D341Med (cell line): Measurements from ENCODE around the gene NEU1.
"Not testable (repeated sequence)": the region's sequence is repeated elsewhere in the genome, so short reads cannot be mapped to it uniquely, and the experiment has no call there.

Experiments
- DNase-seq: peaks from one replicate; pipeline ENCODE4 v3.0.0; 2012; ENCODE audit warnings: low spot score

NEU1 gene

DNA sequence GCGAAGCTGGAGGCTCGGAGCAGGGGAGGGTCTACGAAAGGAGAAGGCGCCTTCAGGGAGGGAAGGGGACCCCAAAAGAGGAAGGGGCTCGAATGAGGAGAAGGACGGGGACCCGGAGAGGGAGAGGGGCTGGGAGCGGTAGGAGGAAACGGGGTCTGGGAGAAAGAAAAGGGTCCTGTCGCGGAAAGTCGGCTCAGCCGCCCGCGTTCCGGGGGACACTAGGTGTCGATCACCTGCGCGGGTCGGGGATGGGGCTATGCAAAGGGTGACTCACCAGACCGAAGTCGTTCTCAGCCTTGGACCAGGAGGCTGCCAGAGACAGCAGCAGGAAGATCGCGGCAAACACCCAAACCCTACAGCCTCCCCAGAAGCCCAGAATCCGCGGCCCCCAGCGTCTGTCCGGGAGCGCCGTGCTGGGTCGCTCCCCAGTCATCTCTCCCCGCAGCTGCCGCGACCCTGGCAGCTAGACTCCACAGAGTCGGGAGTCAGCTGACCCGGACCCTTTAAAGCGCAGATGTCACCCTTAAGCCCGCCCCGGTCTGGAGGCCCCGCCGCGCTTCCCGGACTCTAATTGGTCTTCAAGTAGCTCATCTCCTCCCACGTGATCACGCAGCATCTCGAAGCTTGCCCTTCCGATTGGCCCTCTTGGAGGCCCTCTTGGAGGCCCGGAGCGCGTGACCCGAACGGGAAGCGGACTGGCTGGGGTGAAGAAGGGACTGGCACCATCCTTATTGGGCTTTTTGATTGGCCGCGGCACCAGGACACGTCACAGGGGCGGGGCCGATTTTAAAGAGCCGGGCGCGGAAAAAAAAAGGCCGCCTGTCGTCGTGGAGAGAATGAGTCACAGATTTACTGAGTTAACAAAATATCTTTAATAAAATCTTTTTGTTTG is at the start of gene NEU1:
NEU1 (minus strand) TSS at position 478 of the 892 bp plus-strand sequence; CDS start at position 433, 45 bp downstream.
- peak; percentile 97 for DNase-seq

DNA sequence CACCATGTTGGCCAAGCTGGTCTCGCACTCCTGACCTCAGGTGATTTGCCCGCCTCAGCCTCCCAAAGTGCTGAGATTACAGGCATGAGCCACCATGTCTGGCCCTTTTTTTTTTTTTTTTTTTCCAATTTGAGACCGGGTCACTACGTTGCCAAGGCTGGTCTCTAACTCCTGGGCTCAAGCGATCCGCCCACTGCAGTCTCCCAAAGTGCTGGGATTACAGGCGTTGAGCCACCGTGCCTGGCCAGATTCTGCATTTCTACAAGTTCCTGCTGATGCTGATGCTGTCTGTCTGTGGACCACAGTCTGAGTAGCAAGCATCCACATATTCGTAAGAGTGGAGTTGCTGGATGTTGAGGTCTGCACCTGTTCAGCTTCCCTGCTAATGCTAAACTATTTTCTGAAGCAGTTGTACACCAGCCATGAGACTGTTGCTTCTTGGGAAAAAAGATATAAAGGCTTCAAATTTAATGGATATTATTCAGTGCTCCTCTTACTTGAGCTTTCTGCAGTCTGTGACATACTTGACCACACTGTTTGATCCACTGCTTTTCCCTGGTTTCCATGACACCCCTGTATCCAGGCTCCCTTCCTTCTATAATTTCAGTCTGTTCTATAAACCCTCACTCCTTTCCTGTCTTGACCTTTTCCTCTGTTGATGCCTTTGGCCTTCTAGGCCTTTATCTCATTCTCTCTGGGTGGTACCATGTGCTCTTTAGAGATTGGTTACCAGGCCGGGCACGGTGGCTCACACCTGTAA is 49.4 kb upstream of the NEU1 start:
- DNase-seq, result no peak

DNA sequence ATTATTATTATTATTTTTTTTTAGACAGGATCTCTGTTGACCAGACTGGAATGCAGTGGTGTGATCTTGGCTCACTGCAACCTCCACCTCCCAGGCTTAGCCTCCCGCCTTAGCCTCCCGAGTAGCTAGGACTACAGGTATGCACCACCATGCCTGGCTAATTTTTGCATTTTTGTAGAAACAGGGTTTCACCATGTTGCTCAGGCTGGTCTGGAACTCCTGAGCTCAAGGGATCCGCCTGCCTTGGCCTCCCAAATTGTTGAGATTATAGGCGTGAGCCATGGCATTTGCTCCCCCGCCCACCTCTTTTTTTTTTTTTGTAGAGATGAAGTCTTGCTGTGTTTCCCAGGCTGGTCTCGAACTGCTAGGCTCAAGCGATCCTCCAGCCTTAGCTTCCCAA is 46.7 kb upstream of the NEU1 start:
- not testable (repeated sequence) for DNase-seq

DNA sequence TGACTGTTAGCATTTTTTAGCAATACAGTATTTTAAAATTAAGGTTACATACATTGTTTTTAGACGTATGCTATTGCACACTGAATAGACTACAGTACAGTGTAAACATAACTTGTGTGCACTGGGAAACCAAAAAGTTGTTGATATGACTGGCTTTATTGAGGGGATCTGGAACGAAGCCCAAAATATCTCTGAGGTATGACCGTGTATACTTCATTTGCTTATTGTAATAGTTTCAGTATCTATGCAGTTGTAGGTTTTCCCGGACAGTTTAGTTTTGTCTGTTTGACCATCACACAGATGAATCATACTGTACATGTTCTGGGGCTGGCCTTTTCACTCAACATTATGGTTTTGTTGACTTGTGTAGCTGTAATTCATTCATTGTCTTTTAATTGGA is 46.2 kb upstream of the NEU1 start:
- no peak for DNase-seq

DNA sequence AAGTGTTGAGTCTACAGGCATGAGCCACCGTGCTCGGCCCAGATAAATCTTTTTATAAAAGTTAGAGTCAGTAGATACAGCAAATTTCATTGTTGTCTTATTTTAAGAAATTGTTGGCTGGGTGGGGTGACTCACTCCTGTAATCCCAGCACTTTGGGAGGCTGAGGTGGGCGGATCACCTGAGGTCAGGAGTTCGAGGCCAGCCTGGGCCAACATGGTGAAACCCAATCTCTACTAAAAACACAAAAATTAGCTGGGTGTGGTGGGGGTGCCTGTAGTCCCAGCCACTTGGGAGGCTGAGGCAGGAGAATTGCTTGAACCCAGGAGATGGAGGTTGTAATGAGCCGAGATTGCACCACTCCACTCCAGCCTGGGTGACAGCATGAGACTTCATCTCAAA is 45.6 kb upstream of the NEU1 start:
- DNase-seq, result not testable (repeated sequence)

DNA sequence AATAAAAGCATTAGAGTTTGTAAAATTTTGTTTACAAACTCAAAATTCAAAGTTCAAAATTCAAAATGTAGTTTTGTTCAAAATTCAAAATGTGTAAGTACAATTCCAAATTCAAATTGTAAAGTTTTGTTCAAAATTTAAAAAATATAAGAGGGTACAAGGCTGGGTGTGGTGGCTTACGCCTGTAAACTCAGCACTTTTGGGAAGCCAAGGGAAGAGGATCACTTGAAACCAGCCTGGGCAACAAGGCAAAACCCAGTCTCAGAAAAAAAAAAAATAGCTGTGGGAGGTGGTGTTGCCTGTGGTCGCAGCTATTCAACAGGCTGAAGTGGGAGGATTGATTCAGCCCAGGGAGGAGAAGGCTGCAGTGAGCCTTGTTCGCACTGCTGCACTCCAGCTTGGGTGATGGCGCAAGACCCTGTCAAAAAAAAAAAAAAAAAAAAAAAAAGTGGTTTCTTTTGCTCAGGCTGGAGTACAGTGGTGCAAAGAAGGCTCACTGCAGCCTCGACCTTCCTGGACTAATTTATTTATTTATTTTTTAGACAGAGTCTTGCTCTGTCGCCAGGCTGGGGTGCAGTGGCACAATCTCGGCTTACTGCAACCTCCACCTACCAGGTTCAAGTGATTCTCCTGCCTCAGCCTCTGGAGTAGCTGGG is 44.7 kb upstream of the NEU1 start:
- no peak for DNase-seq

DNA sequence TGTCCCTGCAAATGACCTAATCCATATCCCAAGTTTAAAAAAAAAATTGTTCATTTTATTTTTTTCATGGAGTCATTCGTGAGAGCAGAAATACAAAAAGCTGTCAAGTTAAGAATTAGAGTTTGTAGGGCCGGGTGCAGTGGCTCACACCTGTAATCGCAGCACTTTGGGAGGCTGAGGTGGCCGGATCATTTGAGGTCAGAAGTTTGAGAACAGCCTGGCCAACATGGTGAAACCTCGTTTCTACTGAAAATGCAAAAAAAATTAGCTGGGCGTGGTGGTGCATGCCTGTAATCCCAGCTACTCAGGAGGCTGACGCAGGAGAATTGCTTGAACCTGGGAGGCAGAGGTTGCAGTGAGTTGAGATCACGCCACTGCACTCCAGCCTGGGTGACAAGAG is 44.1 kb upstream of the NEU1 start:
- not testable (repeated sequence) for DNase-seq

DNA sequence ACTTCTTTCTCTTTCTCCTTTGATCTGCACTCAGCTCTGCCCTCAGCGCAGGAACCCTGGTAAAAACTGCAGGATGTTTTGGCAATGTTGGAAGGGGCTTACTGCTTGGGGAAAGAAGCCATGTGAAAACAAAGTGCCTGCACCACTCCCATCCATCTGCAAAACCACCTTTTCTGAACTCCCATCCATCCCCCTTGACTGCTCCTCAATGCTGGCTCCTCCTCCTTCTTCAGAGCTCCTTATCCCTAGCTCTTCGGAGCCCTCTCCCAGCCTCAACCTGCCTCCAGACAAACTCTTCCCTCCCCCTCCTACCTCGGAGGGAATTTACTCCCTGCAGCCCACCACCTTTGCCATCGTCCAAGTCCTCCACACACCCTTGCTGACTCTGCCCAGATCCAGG is 43.5 kb upstream of the NEU1 start:
- no peak for DNase-seq

DNA sequence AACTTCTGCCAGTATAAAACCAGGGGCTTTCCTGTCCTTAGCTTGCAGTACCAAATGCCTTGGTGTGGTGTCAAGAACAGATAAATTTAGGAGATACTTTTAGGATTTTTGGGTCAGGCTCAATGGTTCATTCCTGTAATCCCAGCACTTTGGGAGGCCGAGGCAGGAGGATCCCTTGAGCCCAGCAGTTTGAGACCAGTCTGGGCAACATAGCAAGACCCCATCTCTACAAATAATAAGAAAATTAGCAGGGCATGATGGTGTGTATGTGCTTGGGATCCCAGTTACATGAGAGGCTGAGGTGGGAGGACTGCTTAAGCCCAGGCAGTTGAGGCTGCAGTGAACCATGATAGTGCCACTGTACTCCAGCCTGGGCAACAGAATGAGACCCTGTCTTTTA is 42.4 kb upstream of the NEU1 start:
- no peak for DNase-seq

DNA sequence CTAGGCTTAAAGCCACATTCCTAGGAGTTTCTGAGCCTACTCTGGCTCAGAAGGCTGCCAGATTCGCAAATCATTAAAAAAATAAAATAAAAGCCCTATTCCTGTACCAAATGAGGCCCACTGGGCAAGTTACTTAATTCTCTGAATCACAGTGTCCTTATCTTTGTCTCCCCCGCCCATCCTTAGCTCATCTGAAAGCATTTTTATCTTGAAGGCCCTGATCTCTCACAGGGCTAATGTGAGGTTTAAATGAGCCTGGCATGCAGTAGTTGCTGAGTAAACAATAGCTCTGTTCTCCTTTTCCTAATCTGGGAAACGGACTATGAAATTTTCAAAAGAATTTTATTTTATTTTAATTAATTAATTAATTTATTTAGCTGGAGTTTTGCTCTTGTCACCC is 41.3 kb upstream of the NEU1 start:
- no peak for DNase-seq

DNA sequence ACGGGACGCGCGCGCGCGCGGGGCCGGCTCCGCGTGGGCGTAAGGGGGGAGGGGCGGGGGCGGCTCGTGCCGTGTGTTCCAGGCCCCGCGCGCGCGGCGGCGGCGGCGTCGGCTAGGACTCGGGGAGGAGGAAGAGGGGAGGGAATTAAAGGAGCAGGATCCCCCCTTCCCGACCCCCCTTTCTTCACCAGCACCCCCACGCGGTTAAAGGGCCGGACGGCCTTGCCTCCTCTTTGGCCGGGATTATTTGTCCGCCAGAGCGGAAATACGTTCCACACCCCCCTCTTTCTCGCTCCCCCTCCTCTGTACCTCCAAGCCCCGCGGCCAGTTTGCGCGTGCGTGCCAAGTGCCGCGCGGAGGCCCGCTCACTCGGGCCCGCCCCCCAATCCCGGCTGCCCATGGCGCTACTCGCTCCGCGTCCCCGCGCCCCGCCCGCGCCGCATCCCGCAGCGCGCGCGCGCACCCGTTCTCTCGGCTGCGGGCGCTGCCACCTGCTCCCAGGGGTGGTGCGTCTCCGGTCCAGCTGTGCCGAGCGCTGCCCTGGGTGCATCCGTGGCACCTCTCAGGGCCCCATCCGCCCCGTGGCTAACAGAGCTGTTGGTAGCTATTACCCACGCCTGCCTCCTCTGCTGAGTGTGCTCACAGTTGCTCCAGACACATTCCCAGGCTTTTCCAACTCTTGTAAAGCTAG is 39.5 kb upstream of the NEU1 start, which contains the start of gene ZBTB12:
ZBTB12 (minus strand) TSS at position 134 of the 691 bp plus-strand sequence. CDS start 781 bp downstream, outside the sequence.
- DNase-seq, result peak; percentile 99

DNA sequence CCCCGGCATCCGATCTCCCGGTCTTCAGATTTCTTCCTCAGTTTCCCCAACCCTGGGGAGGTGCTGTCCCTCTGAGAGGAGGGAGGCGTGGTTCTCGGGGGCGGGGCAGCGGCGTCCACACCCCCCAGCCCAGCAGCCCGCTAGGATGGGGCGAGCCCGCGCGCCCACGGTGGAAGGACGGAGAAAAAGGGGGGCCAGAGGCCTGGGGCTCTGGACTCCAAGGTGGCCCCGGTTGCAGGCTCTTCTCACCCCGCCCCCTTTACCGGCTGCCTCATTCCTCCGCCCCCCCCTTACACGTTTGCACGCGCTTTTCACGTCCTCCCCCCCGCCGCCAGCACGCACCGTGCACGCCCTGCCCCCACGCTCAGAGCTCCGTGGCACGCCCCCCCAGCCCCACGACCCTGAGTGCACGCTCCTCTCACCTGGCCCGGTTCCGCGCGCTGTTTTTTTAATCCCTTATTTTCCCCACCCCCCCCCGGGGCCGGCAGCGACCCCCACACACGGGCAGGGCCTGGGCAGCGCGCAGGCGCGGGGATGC is 38.9 kb upstream of the NEU1 start:
- DNase-seq, result peak; percentile 67

DNA sequence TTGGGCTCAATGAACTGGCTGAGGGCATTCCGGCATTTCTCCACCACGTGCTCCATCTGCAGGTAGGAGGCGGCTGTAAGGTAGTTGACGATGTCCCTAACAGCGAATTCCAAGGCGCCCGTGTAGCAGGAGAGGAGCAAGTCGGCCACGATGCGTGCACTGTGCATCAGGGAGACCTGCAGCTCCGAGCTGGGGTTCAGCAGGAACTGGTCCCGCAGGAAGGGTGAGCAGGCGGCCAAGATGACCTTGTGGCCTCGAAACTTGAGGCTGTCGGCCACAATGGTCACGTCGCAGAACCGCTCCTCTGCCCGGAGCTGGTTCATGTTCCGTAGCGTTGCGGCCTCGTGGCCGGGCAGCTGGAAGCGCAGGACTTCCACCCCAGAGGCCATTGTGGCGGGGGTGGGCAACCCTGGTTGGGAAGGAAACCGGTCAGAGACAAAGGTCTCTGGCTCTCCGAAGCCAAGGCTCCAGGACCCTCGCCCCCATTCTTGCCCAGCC is 38.3 kb upstream of the NEU1 start:
- no peak for DNase-seq

DNA sequence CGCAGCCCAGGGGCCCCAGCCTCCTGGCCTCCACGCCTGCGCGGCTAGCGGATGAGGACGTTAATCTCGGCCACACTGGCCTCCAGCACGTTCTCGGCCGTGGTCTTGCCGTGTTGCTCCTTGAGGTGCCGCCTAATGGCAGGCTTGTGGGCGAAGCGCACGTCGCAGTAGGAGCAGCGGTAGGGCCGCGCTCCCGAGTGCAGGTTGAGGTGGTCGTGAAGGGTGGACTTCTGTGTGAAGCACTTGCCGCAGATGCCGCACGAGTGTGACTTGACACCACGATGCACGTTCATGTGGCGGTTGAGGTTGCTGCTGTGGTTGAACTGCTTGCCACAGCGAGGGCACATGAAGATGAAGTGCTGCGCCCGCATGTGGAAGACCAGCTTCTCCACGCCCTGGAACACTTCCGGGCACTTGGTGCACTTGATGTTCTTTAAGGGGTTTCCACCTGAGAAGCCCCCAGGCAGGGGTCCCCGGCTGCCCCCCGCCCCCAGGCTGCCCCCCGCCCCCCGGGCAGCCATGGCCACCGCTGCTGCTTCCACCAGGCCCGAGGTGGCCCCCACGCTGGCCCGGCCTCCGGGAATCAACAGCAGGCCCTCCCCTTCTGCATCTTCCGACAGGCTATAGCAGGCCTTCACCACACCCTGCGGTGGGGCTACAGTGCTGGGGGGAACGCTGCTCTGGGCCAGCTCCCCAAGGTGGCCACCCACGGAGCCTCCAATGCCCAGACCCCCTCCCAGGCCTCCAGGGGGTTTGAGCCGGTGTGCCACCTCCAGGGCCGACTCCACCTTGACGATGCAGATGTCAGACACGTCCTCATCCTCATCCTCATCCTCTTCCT is 37.5 kb upstream of the NEU1 start:
- DNase-seq, result no peak

DNA sequence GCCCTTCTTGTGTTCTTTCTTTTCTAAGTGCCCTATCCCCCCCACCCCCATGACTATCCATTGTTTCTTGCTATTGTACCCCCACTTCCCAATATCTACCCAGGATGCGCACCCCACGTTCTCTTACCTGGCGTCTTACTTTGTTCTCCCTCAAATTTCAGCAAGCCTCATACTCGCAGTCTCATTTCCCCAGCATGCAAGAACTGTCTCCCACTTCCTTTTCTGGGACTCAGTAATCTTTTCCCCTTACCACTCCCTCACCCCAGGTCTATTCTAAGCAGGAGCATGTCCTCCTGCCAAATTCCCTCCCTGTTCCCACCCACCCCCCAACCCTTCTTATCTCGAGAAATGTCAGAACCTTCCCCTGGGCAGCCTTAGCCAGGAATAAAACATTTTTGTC is 36.6 kb upstream of the NEU1 start:
- no peak for DNase-seq

DNA sequence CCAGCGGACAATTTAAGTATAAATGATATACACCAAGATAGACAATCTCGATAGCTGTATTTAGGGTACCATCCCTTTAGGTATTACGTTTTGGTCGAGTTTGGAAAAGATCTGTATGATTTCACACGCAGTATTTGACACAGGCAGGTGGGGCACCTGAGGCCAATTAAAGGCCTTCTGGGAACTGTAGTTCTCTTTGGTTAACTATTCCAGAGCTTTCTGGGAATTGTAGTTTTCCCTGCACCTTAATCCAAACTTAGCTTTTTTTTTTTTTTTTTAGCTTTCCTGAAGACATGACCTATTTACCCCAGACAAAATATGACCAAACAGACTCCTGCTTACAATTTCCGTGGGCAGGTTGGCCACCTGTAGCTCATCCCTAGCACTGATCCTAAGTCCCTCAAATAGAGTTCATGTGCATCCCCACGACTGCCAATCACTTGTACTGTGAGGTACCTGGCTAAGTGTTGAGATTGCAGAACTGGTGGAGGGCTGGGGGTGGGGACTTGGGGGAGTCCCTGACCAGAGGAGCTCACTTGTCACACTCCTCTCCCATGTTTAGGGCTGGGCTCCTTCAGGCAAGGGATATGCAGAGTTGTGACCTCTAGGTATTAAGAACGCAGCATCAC is 35.9 kb upstream of the NEU1 start:
- DNase-seq, result no peak

DNA sequence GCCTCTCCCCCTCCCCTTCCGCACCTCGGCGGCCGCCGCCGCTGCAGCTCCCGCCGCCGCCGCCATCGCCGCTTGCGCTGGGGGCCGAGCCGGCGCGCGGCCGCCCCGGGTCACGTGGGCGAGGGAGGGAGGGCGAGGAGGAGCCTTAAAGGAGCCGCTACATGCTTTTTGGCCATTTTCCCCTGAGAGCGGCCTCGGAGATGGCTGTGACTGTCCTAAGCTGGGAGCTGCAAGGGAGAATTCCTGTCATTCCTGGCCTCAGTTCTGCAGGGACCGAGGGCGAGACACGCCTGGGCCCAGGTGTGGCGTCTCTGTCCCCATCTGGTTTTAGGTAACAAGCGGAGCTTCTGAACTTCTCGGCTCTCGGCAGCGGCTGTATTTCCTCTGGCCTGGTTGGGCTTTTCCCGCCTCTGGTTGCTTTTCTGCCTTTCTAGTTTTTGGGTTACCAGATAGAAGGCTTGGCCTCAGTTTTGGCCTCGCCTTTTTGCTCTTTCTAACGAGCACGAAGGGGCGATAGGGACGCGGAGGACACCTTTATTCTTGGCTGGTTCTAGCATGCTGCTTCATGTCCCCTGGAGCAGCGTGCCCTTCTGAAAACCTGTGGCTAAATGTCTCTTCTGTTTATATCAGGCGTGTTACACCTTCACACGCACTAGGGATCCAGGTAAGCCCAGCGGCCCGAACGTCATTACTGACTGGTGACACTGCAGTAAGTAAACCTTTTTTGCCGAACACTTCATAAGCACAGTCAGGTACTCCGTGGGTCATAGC is 35.2 kb upstream of the NEU1 start, which contains the start of gene EHMT2:
EHMT2 (minus strand) TSS at position 87 of the 771 bp plus-strand sequence; CDS start at position 66, 21 bp downstream.
- DNase-seq, result peak; percentile 95

DNA sequence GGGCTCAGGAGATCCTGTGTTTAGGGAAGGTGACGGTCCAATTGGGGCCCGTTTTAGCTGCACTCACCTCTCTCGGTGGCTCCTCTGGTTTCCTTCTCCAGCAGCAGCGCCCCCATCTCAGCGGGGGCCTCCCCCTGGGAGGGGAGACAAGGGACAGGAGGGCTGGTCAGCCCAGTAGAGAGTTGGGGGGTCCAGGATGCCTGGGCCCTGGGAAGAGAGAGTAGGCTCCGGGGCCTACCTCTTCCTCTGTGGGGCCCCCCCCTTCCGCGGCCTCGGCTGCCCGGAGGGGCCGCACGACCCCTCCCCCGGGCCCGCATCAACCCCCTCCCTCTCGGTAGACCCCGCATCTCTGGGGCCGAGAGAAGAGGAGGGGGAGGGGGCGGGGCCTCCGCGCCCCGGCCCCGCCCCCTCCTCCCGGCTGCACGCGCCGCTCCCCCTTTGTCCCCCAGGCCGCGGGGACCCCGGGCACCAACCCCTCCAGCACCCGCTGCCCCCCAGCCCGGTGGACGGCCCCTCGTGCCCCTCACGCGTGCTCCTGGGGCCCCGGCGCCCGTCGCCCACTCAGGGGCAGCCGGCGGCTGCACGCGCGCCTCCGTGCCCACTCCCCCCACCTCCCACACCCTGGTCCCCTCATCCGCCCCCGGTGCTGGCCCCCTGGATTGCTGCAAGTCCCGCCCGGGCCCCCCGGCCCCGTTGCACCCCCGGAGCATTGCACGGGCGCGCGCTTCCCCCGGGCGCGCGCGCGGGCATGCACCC is 34.4 kb upstream of the NEU1 start:
- no peak for DNase-seq
